Karpas-422 (cell line): ENCODE results near the gene GON4L. TPM values are rescaled to one million over a fixed set of nuclear protein-coding genes. Genes with fewer than 3 reads are reported as not detected.
"Not testable (repeated sequence)": the region's sequence is repeated elsewhere in the genome, so short reads cannot be mapped to it uniquely, and the experiment has no call there.

Source experiments
- DNase-seq: peaks from one replicate; pipeline ENCODE4 v3.0.0-alpha.2; 2015
- H2AFZ ChIP-seq: fragments of 200-600 bp; sonication (generic); 2 replicates; pipeline ENCODE4 v1.6.1; 2014; ENCODE audit warnings: antibody characterized with exemption, low read length, mixed read lengths
- H3K27ac ChIP-seq: fragments of 200-600 bp; sonication (generic); 2 replicates; pipeline ENCODE4 v1.5.1; 2014; ENCODE audit warnings: mild to moderate bottlenecking, low read length, moderate library complexity
- H3K27me3 ChIP-seq: fragments of 200-600 bp; sonication (generic); 2 replicates; pipeline ENCODE4 v1.6.1; 2014; ENCODE audit warnings: low read length, mixed read lengths
- H3K36me3 ChIP-seq: fragments of 200-600 bp; sonication (generic); 2 replicates; pipeline ENCODE4 v1.6.1; 2014; ENCODE audit warnings: low read length, mixed read lengths; ENCODE audit not compliant: insufficient read depth
- H3K4me1 ChIP-seq: fragments of 200-600 bp; sonication (generic); 2 replicates; pipeline ENCODE4 v1.6.1; 2014; ENCODE audit warnings: mild to moderate bottlenecking, low read length, mixed read lengths
- H3K4me2 ChIP-seq: fragments of 200-600 bp; sonication (generic); 2 replicates; pipeline ENCODE4 v1.6.1; 2014; ENCODE audit warnings: low read length, low read depth, mild to moderate bottlenecking; ENCODE audit not compliant: poor library complexity, severe bottlenecking
- H3K4me3 ChIP-seq: fragments of 200-600 bp; sonication (generic); 2 replicates; pipeline ENCODE4 v1.5.1; 2014; ENCODE audit warnings: mild to moderate bottlenecking, antibody characterized with exemption, low read length, mixed read lengths
- H3K79me2 ChIP-seq: fragments of 200-600 bp; sonication (generic); 2 replicates; pipeline ENCODE4 v1.6.1; 2014; ENCODE audit warnings: mild to moderate bottlenecking, low read length, mixed read lengths
- H3K9ac ChIP-seq: fragments of 200-600 bp; sonication (generic); 2 replicates; pipeline ENCODE4 v1.6.0; 2014; ENCODE audit warnings: low read length
- H3K9me2 ChIP-seq: fragments of 200-600 bp; sonication (generic), shearing (Covaris generic); replicated peaks from 2 replicates; pipeline ENCODE4 v1.6.0; 2014; ENCODE audit warnings: mild to moderate bottlenecking, low read length, moderate library complexity; ENCODE audit not compliant: insufficient read depth
- H3K9me3 ChIP-seq: fragments of 300-700, 200-600 bp; sonication (generic); 2 replicates; pipeline ENCODE4 v1.6.1; 2014; ENCODE audit warnings: low read length, mixed read lengths
- H4K20me1 ChIP-seq: fragments of 200-600 bp; sonication (generic); 2 replicates; pipeline ENCODE4 v1.6.1; 2014; ENCODE audit warnings: mild to moderate bottlenecking, antibody characterized with exemption, low read length, low read depth; ENCODE audit not compliant: insufficient read depth
- total RNA-seq: library from RNA; depleted of rRNA; stranded (reverse); fragments of >200 nt; shearing (Covaris generic); gene quantifications from 2 replicates; pipeline ENCODE4 v1.2.3, GENCODE V29; 2014; ENCODE audit warnings: low replicate concordance

Gene GON4L
- total RNA-seq, 1 experiment from 2014 or later: 32.9 TPM

- H4K20me1 ChIP-seq, H3K9me3 ChIP-seq, H3K4me1 ChIP-seq, H3K9me2 ChIP-seq, H2AFZ ChIP-seq, H3K4me3 ChIP-seq, H3K27ac ChIP-seq, H3K4me2 ChIP-seq, H3K27me3 ChIP-seq, H3K9ac ChIP-seq, H3K79me2 ChIP-seq, DNase-seq: not testable (repeated sequence)
- peaks cover 19% of the 10 kb centered on the region for H3K36me3 ChIP-seq
Observed at GRCh38 chr1:155763090-155763815, 93.8 kb downstream of the GON4L start.

- Histone ChIP-seq H3K9ac (no peak overlapping the region), H2AFZ (no peak overlapping the region), H3K79me2 (no peaks in the 10 kb centered on the region), H3K27me3 (no peaks in the 10 kb centered on the region), H3K27ac (no peak overlapping the region), H3K9me3 (no peaks in the 10 kb centered on the region), H4K20me1 (no peaks in the 10 kb centered on the region), H3K4me1 (no peaks in the 10 kb centered on the region), H3K9me2 (no peaks in the 10 kb centered on the region), H3K36me3 (peaks cover 19% of the 10 kb centered on the region), H3K4me3 (no peak overlapping the region), H3K4me2 (no peak overlapping the region)
- DNase-seq: no peak
Observed at GRCh38 chr1:155761736-155762405, 95.1 kb downstream of the GON4L start.

GRCh38 chr1:155760751-155761475, 96.1 kb downstream of the GON4L start:
- Histone ChIP-seq H4K20me1 (no peaks in the 10 kb centered on the region), H3K4me3 (no peak overlapping the region), H3K36me3 (peaks cover 19% of the 10 kb centered on the region), H3K9me3 (no peaks in the 10 kb centered on the region), H3K27ac (no peak overlapping the region), H3K79me2 (no peaks in the 10 kb centered on the region), H3K27me3 (no peaks in the 10 kb centered on the region), H2AFZ (no peak overlapping the region), H3K9me2 (no peaks in the 10 kb centered on the region), H3K4me2 (no peak overlapping the region), H3K9ac (no peak overlapping the region), H3K4me1 (no peaks in the 10 kb centered on the region)
- no peak for DNase-seq

- Histone ChIP-seq H3K9me3 (no peaks in the 10 kb centered on the region), H4K20me1 (no peaks in the 10 kb centered on the region), H3K79me2 (no peaks in the 10 kb centered on the region), H3K27ac (no peak overlapping the region), H3K27me3 (no peaks in the 10 kb centered on the region), H3K36me3 (peaks cover 19% of the 10 kb centered on the region), H3K9me2 (no peaks in the 10 kb centered on the region), H3K9ac (no peak overlapping the region), H3K4me2 (no peak overlapping the region), H3K4me1 (no peaks in the 10 kb centered on the region), H3K4me3 (no peak overlapping the region), H2AFZ (no peak overlapping the region)
- no peak for DNase-seq
Observed at GRCh38 chr1:155759966-155760630, 96.9 kb downstream of the GON4L start.

DNA sequence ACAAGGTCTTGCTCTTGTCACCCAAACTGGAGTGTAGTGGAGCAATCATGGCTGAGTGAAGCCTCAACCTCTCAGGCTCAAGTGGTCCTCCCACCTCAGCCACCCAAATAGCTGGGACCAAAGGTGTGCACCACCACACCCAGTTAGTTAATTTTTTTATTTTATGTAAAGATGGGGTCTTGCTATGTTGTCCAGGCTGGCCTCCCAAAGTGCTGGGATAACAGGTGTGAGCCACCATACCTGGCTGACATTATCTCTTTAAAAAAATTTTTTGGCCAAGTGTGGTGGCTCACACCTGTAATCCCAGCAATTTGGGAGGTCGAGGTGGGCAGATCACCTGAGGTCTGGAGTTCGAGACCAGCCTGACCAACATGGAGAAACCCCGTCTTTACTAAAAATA, 98.0 kb downstream of the GON4L start:
- H3K9ac ChIP-seq, H3K4me3 ChIP-seq, H3K4me1 ChIP-seq, DNase-seq, H3K4me2 ChIP-seq, H3K9me2 ChIP-seq, H3K9me3 ChIP-seq, H4K20me1 ChIP-seq, H3K27ac ChIP-seq, H3K27me3 ChIP-seq, H3K79me2 ChIP-seq, H2AFZ ChIP-seq: not testable (repeated sequence)
- H3K36me3 ChIP-seq: peaks cover 19% of the 10 kb centered on the region

GRCh38 chr1:155748141-155748540, 108.9 kb downstream of the GON4L start:
- H3K4me2 ChIP-seq, H3K4me1 ChIP-seq, H3K27ac ChIP-seq, H3K9me3 ChIP-seq, H3K4me3 ChIP-seq, H2AFZ ChIP-seq, H3K79me2 ChIP-seq, H3K9ac ChIP-seq, H4K20me1 ChIP-seq, H3K27me3 ChIP-seq, H3K9me2 ChIP-seq, DNase-seq, H3K36me3 ChIP-seq: not testable (repeated sequence)

GRCh38 chr1:155747586-155747985, 109.4 kb downstream of the GON4L start:
- H3K27me3 ChIP-seq, H3K4me2 ChIP-seq, H3K79me2 ChIP-seq, H3K36me3 ChIP-seq, H3K9me2 ChIP-seq, H3K9ac ChIP-seq, H4K20me1 ChIP-seq, H2AFZ ChIP-seq, H3K4me3 ChIP-seq, H3K9me3 ChIP-seq, H3K4me1 ChIP-seq, DNase-seq, H3K27ac ChIP-seq: not testable (repeated sequence)
